ENCODE results near the gene C17orf67.
A peak's percentile ranks its signal among the peaks of the same experiment; 100 is the strongest.

Gene C17orf67, protein sequence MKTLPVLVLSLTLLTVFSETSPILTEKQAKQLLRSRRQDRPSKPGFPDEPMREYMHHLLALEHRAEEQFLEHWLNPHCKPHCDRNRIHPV

GRCh38 chr17:56833809-56834379 is at the start of gene C17orf67, which contains the start of gene DGKE:
Gene C17orf67, minus strand, starts transcription at chr17:56833920. Its CDS starts 18,110 bp downstream, at chr17:56815810.
Gene DGKE, plus strand, starts transcription at chr17:56834151. Its CDS starts 645 bp downstream, at chr17:56834796.
- DNase-seq, result peak; percentile 99

DNA sequence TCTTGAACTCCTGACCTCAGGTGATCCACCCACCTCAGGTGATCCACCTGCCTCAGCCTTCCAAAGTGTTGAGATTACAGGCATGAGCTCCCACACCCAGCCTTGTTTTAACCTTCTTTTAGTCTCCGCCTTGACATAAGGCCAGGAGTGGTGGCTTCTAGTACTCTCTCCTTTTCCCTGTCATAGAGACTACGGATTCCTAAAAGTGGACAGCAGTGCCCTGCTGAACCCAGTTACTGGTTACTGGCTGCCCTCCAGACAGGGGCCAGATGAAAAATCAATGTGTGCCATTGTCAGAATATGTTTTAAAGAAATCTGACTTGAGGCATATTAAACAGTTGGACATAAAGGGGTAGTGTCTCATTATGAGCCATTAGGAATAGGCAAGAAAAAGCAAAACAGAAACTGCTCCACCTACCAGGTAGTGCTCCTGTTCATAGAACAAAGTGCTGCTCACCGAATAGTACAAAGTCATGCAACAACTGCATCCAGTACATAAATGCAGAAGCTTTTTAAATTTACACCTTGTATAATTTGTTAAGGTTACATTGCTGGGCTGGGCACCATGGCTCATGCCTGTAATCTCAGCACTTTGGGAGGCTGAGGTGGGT is 48.1 kb upstream of the C17orf67 start:
- no peak for DNase-seq

DNA sequence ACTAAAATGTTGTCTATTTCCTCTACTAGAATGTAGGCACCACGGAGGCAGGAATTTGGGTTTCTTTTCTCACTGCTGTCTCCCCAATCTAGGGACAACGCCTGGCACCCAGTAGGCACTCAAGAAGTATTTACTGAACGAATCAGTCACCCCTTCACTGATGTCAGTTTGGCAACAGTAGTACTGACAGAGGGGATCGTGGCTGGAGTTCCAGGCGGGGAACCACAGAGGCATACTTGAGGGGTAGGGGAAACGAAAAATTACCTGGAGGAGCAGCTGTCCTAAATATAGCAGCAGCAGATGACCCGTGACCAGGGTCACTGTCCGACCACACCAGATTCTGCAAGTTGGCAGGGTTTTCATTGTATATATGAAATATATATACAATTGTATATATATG is 46.9 kb upstream of the C17orf67 start:
- DNase-seq, result no peak

- no peak for DNase-seq
Observed at GRCh38 chr17:56880133-56880532, 46.4 kb upstream of the C17orf67 start.

DNA sequence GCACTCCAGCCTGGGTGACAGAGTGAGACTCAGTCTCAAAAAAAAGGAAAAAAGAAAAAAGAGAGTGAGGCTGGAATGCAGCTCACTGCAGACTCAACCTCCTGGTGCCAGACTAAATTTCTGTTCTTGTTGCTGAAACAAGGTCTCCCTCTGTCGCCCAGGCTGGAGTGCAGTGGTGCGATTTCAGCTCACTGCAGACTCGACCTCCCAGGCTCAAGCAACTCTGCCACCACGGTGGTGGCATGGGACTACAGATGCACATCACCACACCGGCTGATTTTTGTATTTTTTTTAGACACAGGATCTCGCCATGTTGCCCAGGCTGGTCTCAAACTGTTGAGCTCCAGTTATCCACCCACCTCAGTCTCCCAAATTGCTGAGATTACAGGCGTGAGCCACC is 45.6 kb upstream of the C17orf67 start:
- no peak for DNase-seq

GRCh38 chr17:56876766-56877179 is 43.1 kb upstream of the C17orf67 start:
- DNase-seq, result no peak

GRCh38 chr17:56870081-56870651 is 36.4 kb upstream of the C17orf67 start:
- no peak for DNase-seq

DNA sequence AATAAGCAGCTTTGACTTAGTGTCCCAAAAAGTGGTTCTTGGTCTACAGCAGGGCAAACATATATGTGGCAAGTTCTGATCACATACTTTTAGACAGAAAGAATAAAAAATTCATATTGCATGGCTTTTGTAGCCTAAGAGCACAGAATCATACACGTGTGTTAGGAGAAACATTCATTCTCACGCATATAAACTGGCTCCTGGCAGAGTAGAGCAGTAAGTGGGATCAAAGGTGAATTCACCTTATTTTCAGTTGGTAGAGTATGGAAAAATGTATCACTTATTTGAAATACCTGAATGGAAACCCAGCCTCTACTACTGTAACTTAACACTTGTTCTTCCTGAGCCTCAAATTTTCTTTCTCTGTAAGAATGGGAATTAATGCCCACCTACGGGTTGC is 35.0 kb upstream of the C17orf67 start:
- no peak for DNase-seq

DNA sequence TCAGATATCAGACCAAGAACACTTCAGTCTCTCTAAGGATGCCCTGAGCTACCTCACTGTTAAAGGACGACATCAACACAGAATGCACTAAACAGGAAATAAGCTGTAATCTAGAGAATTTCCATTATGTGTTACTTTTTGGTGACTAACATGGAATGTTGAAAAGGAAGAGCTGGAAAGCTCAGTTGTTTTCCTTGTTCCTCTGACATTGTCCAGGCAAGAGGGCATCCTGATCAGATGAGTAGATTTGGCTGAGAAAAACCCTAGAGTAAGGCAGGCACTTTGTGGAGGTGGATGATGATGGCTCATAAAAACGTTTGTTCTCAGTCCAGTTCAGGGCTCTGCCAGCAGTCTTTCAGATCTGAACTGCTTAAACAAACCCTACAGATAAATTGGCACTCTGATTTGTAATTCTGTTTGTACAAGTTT is 34.2 kb upstream of the C17orf67 start:
- DNase-seq, result no peak

- DNase-seq, result no peak
Observed at GRCh38 chr17:56866496-56866895, 32.8 kb upstream of the C17orf67 start.

- no peak for DNase-seq
Observed at GRCh38 chr17:56866076-56866475, 32.4 kb upstream of the C17orf67 start.

DNA sequence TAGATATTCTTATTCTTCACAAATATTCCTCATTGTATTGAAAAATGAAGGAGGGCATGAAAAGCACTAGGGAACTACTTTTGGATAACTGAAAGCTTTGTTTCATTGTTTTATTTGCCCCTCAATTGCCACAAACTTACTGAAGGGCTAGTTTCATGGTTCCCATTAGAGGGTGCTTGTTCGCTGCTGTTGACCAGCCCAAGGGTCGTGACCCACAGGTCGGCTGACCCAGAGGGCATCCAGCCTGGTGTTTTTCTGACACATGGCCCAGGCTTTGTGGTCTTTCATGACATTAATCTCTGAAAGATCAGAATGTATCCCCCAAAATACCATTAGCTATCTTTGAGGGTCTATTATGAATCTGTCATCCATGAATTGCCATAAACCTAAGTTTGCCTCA is 30.3 kb upstream of the C17orf67 start:
- no peak for DNase-seq

GRCh38 chr17:56861899-56862298 is 28.2 kb upstream of the C17orf67 start:
- DNase-seq, result no peak

DNA sequence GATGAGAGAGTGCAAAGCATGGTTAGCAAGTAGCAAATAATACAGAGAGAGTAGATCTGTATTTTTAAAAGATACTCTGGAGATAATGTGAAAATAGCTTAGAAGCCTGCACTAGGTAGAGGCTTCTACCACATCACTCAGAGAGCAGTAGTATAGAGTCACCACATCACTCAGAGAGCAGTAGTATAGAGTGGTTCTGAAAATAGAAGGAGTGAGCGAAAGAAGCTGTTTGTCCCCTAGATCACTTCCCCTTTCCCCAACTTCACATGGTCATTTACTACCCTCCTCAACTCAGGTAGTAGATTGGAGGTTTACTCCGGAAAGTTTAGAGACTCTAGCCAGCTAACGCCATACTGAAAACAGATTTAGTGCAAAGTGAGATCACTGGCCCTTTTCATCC is 17.3 kb upstream of the C17orf67 start:
- no peak for DNase-seq

DNA sequence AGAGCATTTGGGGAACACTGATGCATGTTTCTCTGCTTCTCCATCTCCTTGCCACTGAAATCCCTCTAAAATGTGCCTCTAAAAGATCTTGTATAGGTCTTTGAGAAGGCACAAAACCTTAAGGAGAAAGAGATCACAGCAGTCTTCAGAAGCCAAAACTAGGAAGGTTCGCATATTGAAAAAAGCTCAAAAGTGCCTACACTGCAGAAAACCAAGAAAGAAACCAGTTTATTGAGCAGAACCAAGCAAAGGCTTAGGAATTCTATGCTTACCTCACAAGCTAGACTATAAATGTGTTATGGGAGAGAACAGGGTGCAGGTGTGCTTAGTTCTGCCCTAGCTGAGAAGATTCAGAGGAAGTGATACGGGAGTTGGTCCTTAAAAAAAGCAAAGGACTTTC is 16.9 kb upstream of the C17orf67 start:
- no peak for DNase-seq

GRCh38 chr17:56849131-56849530 is 15.4 kb upstream of the C17orf67 start:
- DNase-seq, result no peak

GRCh38 chr17:56847106-56847505 is 13.4 kb upstream of the C17orf67 start:
- DNase-seq, result no peak

GRCh38 chr17:56845934-56846333 is 12.2 kb upstream of the C17orf67 start:
- no peak for DNase-seq

DNA sequence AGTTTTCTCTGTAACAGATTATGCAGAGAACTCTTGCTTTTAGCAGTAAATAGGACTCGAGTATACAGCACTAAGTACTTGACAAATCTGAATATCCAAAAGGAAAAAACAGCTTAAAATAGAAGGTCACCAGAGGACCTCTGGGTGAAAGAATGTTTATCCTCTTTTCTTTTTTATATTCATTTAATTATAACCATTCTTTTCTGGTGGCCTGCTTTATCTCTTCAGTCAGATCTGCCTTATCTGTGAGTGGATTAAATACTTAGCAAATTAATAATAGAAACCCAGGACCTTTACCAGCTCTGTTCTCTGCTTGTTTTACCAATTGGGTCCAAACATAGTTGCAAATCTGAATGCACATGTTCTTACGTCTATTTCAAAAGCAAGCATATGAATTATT is 8.9 kb upstream of the C17orf67 start:
- DNase-seq, result no peak

DNA sequence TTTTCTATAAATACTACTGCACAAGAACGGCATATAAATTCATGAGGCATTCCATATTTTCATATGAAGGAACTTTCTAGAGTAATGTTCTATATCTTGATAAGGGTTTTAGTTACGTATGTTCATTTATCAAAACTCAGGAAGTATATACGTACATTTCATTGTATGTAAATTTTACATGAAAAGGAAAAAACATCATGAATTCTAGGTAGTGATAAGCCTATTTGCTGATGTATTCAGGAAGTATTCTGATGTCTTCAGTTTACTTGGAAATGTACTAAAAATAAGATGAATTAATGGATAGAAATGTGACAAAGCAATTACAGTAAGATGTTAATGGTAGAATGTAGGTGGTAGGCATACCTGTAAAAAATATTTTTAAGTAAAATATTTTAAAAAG is 5.0 kb upstream of the C17orf67 start:
- DNase-seq, result no peak

GRCh38 chr17:56835264-56835585 is 1.5 kb upstream of the C17orf67 start:
- no peak for DNase-seq

GRCh38 chr17:56834380-56835263 is 902 bp upstream of the C17orf67 start:
- peak; percentile 70 to 75 for DNase-seq

- peak; percentile 67 to 72 for DNase-seq
Observed at GRCh38 chr17:56833057-56833808, 487 bp downstream of the C17orf67 start.

All from stimulated activated CD4-positive, alpha-beta T cell treated with anti-CD3 and anti-CD28 coated beads, Interleukin-2, amount 100 ng/mL, for 24 hours (primary cell).